HG03442 (cell line): ENCODE data around the gene PHKA1.
"Not testable (repeated sequence)": the region's sequence is repeated elsewhere in the genome, so short reads cannot be mapped to it uniquely, and the experiment has no call there.

Experiments
- ATAC-seq: cut with Tn5 transposase; IDR thresholded peaks from one replicate; pipeline ENCODE4 v1.9.1; 2021; ENCODE audit warnings: mild to moderate bottlenecking, moderate library complexity; ENCODE audit not compliant: unreplicated experiment

PHKA1 gene

DNA sequence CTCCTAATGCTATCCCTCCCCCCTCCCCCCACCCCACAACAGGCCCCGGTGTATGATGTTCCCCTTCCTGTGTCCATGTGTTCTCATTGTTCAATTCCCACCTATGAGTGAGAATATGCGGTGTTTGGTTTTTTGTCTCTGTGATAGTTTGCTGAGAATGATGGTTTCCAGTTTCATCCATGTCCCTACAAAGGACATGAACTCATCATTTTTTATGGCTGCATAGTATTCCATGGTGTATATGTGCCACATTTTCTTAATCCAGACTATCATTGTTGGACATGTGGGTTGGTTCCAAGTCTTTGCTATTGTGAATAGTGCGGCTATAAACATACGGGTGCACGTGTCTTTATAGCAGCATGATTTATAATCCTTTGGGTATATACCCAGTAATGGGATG is 44.6 kb downstream of the PHKA1 start:
- not testable (repeated sequence) for ATAC-seq

DNA sequence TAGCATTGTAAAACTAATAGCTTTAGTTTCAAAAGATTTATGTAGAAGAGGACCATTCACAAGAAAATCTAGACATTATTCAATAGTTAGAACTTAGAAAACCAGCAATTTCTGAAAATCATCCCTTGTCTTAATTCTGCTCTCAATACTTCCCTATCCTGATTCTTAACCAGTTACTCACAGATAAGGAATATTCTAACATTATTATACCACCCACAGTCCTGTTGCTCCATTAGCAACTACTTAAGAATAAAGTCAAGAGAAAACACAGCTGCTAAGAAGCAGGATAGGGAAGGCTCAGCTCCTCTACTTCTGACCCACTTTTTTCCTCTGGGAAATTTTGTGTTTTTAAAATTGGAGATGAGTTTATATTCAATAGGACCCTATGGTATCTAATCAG is 47.7 kb downstream of the PHKA1 start:
- no peak for ATAC-seq

DNA sequence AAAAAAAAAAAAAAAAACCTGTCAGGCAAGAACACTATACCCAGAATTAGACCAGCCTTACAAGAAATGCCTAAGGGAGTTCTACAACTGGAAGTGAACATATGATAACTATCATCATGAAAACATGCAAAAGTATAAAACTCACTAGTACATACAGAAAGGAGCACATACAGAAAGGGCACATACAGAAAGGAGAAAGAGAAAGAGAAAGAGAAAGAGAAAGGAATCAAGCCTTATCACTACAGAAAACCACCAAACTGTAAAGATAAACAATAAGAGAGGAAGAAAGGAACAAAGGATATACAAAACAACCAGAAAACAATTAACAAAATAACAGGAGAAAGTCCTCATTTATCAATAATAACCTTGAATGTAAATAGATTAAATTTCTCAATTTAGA is 50.4 kb downstream of the PHKA1 start:
- no peak for ATAC-seq

DNA sequence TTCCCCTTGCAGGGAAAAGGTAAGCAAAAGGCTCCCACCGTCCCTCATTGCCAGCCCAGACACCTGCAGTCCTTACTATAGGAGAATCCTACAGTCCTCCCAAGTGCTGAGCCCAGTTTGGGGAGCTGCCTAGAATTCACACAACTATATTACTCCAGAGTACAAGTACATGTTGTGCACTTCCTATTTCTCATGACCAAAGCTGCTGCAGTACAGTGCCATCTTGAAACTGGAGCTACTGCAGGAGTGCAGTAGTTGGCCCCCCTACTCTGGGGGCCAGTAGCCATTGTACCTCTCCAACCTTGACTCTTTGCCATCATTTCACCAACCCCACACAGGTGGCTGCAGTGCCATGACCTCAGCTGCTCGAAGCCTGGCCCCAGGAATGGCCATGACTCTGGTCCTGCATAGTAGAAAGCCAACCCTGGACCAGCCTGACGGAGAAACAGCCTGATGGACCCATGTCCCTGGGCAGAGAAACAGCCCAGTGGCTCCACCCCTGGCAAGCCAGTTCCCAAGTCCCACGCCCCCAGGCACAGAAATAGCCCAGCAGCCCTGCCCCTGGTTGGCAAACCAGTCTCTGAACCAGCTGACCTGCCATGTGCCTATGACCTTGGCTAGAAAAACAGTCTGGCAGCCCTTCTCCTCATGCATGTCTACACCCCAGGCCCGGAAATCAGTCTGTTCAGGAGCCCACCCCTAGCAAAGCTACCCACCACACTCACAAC is 51.9 kb downstream of the PHKA1 start:
- ATAC-seq, result no peak

DNA sequence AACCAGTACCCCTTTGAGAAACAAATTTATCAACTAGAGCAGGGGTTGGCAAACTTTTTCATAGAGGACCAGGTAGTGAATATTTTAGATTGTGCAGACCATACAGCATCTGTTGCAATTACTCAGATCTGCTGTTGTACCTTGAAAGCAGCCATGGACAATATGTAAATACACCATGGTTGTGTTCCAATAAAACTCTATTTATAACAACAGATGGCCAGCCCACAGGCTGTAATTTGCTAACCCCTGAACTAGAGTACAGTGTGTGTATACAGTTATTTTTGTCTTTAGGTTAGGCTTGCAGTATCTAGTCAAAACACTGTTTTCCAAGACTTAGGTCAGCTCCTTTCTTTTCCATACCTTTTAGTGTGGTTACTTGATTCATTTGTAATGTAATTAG is 54.4 kb downstream of the PHKA1 start:
- no peak for ATAC-seq

DNA sequence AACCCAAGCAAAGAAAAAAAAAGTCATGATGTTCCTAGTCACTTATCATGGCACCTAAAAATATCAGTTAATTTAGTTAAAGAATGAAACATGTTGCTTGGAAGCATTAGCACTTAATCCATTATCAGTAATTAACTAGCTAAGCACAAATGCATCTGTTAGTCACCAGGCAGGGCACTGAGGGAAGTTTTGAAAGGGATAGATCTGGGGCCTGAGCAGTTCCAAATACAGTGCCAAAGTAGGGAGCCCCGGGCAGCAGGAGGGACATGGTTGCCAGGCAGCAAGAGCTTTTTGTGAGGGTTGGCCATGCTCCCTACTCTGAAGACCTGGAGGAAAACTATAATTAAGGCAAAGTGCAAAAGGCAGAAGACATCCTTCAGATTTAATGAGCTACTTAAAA is 62.0 kb downstream of the PHKA1 start:
- ATAC-seq, result no peak

DNA sequence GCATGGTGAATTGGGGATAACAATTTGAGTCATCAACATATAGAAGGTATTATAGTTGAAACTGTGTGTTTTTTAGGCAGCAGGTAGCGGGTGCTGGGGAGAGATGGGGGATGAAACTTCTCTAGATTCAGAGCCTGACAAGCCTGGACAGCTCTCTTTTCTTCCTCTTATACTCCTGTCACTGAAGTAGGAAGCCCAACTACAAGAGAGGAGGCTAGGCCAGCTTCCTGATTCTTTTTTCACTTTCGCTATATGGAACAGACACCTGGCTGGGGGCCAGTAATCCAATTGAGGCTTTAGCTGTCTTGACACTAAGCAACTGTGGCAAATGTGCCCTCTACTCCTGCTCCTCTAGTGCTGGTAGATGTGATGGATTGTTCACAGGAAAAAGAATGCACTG is 69.2 kb downstream of the PHKA1 start:
- peak; percentile 87 for ATAC-seq

DNA sequence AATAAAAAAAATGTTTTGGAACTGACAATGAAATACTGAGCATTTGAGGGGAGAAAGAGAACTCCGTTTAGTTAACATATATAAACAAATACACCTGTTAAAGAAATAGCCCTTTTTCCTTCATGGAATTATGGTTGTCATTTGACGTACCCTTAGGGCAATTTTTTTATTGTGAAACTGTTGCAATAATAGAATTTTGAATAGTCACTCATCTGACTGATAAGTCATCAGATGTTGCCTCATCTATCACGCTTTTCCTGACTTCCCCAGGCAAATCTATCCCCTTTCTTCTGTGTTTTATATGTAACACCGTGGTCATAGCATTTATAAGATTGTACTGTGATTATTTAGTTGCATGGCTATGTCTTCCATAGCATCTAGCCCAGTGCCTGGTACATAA is 72.5 kb downstream of the PHKA1 start:
- ATAC-seq, result no peak

DNA sequence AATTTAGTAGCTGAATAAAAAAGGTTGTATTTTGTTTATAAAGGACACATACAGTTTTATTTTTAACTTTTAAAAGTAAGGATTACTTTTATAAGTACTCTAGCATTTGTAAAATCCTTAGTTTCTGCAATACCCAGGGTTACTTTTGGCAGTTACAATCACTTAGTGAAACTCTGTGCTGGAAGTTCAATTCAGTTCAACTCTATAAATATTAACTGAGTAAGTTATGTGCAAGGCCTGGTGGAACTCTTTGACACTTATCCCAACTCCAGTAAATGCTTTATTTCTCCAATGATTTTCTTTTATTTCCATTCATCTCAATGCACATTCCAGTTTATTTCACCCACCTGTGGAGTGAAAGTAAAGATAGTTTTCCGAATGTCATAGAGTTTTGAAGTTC is 78.2 kb downstream of the PHKA1 start:
- ATAC-seq, result no peak

DNA sequence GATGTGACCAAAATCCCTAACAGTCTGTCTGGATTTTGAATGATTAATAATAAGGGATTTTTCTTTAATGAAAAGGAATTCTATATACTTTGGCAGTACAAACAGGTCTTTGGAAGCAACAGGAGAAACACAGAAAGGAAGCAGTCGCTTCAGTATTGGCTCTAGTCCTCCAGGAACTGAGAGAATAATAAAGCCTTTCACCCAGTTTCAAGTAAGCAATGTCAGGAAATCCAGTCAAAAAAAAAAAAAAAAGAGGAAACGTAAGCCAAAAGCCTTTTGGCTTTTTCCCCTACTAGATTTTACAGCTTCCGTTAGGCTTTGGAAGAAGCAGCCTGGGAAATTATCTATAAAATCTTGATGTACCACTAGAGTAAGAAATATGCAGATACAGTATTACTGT is 79.8 kb downstream of the PHKA1 start:
- no peak for ATAC-seq

DNA sequence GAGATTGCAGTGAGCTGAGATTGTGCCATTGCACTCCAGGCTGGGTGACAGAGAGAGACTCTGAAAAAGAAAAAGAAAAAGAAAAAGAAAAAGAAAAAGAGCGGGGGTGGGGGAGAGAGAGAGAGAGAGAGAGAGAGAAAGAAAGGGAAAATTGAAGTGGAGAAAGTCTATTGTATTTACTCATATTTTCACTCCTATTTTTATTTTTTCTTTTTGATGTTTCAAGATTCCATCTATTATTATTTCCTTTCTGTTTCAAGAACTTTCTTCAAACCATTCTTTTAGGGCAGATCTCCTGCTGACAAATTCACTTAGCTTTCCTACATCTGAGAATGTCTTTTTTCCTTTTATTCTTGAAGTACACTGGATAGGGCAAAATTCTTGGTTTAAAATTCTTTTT is 83.9 kb downstream of the PHKA1 start:
- ATAC-seq, result no peak

DNA sequence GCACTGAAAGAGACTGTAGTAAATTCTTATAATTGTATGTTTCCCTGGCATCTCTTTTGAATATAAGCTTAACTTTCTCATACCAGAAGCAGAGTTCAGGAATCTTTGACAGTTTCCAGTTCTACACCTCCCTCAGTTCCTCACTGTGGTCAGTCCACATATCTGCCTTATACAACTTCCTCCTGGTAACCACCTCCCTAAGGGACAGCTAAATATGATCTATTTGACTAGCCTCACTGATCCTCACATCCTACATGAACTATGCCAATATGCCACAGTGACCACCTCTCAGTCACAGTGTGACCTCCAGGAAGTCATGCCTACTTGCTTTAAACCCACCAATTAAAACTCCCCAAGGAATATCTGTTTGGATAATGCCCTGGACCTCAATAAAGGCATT is 89.9 kb downstream of the PHKA1 start:
- no peak for ATAC-seq

DNA sequence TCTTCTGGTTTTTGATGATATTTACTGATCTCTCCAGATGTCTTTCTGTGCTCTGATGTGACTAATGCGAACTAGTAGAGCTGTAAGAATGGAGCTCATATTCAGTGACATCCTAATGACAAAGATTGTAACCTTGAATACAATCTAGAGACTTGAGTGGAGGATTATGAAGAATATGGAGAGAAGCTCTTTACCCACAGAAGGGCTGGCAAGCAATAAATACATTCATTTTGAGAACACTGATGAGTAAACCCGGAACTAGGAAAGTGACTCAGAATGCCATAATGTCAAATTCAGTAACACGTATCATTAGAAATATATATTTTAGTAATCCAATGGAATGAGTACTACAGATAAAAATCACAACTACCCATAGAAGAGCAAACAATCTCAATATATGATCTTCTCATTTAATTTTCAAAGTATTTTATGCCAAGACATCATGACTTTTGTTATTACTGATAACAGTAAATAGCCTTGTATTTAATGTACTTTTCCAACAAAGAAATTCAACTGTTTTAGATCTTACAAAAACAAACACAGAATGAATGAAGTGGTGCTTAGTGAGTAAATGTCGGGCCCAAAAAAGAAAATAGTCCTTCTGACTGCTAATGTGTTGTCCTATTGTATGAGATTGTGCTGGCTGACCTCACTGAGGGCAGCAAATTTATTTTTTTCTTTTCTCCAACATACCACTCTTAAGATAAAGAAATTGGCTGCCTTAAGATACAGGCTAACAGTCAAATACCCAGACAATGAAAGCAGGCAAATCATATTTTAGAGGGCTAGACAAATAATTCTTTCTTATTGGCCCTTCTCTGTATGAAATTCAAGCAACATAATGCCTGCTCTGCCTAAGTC is 92.3 kb downstream of the PHKA1 start:
- peak; percentile 91 for ATAC-seq

DNA sequence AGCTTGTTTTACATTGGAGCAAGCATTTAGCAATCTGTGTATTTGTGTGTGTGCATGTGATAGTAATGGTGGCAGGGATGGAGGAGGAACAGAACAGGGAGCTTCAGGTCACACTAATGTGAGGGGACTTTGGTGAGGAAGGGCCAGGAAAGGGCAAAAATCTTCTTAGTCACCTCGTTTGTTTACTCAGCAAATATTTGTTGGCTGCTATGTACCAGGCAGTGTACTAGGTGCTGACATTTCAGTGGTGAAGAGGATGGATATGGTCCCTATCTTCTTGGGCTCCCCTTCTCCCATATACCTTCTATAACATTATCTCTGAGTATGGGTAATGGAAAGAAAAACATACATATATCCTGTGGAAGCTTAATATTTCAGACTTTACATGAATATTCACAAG is 92.9 kb downstream of the PHKA1 start:
- ATAC-seq, result peak; percentile 18

DNA sequence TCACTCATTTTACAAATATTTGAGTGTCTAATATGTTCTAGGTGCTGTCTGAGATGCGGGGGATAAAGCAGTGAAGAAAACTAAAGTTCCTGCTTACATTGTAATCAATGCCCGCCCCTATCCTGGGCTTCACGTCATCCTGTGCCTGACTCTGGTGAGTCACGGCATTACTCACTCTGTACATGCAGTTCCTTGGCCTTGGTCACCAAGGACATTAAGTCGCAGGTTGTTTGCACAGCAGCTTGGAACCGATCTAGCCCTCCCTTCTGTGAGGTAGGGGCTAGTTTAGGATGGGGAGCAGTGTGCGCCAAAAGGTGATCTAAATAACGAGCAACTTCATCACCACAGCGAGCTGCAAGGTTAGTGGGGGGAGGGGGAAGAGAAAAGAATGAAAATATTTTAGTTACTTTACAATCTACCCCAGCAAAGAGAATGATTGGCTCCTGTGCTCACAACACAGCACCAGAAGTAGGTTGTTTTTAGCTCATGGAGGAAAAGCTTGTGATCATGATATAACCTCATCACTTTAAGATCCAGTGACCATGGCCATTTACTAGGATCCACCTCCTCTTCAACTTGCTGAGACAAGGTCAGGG is 93.5 kb downstream of the PHKA1 start:
- ATAC-seq, result no peak

DNA sequence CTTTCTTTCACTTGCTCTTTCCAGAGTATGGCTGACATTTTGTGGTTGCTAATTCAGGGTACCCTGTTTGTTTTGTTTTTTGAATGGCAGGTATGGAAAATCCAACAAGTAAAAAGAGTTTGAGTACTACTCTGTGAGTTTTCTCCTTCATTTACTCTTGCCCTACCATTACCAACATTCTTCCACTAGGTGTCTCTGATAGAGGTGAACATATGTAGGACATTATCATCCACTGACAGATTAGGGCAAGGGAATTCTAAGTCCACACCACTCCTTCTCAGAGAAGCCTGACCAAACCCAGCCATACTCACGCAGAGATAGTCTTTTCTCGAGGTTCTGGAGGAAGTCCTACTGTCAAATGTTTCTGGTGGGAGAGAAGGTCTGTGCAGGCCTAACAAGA is 104.8 kb downstream of the PHKA1 start:
- ATAC-seq, result no peak

DNA sequence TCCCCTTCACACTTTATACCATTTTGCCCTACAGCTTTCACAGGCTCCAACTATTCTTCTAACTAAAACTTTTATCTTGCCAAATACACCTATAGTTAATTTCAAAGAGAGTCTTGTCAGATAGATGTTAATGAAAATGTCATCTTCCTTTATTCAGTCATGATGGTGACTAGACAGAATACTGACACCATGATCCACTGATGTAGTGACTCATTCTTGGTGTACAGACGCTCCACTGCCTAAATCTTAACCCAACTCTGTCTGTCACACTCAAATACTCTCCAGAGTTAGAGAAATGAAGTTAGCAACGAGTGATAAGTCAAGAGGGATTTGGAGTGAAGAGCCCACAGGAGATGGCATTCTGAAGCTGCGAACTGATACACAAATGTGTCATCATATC is 109.4 kb downstream of the PHKA1 start:
- no peak for ATAC-seq

DNA sequence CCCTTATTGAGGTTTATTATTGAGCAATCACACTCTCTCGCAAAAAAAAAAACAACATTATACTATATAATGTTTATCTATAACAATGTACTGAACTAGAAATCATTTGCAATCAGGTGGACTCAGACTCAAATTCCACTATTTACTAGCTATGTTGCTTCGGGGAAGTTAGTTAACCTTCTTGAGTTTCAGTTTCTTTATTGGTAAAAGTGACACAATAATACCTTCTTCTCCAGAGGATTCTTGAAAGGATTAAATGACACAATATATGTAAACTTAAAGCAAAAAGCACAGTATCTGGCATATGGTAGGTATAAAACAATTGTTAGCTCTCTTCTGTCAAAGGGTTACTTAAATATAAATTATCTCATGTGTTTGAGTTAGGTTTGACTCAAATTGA is 110.0 kb downstream of the PHKA1 start:
- ATAC-seq, result no peak

DNA sequence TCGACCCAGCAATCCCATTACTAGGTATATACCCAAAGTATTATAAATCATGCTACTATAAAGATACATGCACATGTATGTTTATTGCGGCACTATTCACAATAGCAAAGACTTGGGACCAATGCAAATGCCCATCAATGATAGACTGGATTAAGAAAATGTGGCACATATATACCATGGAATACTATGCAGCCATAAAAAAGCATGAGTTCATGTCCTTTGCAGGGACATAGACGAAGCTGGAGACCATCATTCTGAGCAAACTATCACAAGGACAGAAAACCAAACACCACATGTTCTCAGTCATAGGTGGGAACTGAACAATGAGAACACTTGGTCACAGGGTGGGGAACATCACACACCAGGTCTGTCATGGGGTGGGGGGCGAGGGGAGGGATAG is 123.1 kb downstream of the PHKA1 start:
- not testable (repeated sequence) for ATAC-seq

DNA sequence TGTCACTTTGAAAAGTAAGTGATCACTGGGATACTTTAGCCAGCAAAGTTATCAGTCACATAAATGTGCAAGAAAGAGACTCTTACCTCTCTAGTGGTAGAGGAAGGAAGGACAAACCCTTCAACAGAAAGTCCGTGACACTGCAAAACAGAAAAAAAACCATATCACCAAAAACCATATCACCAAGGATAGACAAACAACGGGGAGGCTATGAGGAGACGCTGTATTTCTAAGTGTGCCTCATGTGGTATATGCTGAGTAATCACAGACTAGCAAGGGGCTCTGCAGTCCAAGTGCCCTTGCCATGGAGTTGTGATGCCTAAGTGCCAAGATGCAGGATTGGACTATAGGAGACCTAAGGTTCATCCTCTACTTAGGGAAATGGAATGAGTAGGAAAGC is 129.9 kb downstream of the PHKA1 start:
- no peak for ATAC-seq

DNA sequence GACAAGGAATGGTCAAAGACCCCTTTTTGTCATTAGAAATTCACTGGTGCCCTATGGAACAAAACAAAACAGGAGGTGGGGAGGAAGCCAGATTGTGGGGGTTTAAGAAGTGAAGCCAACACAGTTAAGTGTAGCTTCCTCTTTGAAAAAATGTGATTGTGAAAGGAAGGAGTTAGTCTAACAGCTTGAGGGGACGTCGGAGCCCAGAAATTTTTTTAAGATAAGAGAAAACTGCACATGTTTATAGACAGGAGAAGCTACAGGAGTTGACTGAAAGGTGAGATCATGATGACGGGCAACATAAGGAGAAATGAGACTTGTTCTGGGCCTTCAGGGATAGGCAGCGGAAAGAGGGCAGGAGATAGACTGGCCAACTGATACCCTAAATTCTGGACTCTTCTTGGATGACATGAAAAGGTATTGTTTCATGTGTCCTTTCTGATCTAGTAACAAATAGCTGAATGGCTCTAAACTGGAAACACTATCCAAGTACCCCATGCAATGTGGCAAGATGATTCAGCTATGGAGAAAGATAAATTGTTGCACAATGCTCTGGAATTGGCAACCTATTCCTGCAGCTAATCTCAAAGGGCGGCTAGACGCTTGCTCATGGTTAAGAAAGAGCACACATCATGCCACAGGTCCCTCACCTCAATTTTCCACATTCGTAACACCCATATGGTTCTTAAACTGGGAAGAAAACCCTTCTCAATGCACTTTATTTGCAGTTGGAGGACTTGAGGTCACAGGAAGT is 137.8 kb downstream of the PHKA1 start:
- no peak for ATAC-seq
